HG02642 (cell line): Measurements from ENCODE around the gene IFFO2.
"Not testable (repeated sequence)": the region's sequence is repeated elsewhere in the genome, so short reads cannot be mapped to it uniquely, and the experiment has no call there.

Experiments
- ATAC-seq: cut with Tn5 transposase; IDR thresholded peaks from one replicate; pipeline ENCODE4 v1.9.1; 2021; ENCODE audit warnings: mild to moderate bottlenecking; ENCODE audit not compliant: unreplicated experiment, poor library complexity

The IFFO2 gene

DNA sequence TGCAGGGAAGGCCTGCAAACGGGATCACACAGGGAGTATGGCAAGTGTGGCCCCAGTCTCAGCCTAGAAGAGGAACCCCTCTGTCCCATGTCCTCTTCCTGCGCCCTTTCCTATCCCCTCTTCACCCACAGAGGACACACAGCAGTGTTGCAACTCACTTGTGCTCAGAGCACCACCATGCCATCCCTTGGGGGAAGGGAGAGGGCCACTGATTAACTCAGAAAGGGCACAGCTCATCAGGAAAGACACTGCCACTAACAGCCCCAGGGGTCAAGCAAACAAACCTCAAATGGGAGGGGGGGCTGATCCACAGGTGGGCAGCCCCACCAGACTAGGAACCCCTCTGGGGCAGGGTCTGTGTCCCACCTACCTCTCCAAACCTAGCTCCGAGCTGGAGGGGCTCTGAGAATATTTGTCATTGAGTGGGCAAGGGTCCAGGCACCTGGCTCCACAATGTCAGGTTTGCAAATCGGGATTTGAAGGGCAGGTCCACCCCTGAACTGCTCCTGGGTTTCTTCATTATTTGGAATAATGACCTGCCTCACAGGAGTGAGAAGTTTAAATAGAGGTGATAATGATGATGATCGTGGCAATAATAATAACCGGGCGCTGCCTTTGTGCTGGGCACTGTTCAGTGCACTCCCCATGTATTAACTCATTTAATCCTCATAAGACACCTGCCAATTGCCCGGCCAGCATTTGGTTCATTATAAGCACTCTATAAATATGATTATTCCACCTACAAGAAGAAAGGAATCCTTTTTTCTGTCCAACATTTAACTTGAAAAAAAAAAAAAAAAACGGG, 55.1 kb downstream of the IFFO2 start:
- no peak for ATAC-seq

DNA sequence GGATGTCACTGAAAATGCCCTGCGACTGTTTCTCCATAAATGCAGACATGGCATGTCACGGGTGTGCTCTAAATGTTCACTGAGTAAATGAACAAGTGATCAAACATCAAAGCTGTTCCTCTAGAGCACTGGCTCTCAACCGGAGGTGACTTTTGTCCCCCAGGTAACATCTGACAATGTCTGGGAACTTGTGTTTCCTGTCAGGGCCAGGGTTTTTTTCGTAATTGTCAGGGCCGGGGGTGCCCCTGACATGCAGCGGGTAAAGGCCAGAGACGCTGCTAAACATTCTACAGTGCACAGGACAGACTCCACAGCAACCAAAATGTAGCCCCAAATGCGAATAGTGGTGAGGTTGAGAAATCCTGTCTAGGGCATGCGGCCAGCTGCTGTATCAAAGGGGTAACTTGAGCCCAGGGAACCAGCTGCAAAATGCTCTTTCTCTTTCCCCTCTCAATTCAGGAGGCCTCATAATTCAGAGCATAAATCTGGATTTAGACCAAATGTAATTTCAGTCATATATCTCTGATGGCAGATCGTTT, 56.1 kb downstream of the IFFO2 start:
- ATAC-seq: no peak

DNA sequence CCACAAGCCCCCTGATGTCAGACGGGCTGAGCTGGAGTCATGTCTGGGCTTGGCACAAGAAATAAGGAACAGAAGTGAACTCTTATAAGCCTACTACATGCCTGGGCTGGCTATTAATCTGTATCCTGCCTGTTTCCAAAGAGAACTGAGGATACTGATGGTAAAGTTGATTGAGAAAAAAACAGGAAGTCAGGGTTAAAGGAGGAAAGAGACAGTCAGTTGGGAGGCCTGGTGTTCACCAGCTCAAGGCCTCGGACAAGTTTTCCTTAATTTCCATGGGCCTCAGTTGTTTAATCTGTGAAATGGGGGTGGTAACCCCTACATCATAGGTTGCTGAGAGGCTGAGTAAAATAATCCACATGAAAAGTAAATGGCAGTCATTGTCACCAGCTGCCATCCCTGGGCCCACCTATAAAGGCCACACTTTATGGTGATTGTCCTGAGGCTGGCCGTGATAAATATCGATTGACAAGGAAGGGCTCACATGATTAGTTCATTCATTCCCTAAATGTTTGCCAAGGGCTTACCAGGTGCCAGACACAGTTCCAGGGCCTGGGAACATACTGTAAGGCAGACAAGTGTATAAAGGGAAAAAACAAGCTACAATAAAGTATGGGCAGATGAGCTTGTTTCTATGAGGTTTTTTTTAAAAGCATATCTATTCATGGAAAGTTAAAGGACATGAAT, 57.0 kb downstream of the IFFO2 start:
- no peak for ATAC-seq

DNA sequence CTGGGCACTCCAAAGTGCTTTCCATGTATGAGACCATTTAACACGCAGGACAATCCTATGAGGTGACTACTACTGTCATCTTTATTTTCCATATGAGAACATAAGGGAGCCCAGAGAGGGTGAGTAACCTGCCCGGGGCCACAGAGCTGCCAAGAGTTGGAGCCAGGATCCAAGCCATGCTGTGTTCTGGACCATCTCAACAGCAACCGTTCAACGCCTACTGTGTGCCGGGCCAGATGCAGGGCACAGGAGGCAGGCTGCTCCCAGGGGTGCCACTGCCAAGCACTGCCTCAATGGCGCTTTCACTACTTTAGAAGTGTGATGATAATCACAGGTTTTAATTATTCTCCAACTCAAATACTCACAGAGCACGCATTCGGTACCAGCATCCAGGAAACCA, 57.9 kb downstream of the IFFO2 start:
- no peak for ATAC-seq

DNA sequence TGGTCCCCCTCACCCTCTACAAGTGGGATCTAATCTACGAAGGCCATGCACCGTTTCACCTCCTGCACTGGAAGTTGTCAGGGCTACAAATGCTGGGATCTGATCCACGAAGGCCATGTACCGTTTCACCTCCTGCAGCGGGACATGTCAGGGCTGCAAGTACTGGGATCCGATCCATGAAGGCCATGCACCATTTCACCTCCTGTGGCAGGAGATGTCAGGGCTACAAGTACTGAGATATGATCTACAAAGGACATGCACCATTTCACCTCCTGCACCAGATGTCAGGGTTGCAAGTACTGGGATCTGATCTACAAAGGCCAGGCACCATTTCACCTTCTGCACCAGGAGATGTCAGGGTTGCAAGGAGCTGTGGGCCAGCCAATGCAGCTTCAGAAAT, 61.2 kb downstream of the IFFO2 start:
- no peak for ATAC-seq

DNA sequence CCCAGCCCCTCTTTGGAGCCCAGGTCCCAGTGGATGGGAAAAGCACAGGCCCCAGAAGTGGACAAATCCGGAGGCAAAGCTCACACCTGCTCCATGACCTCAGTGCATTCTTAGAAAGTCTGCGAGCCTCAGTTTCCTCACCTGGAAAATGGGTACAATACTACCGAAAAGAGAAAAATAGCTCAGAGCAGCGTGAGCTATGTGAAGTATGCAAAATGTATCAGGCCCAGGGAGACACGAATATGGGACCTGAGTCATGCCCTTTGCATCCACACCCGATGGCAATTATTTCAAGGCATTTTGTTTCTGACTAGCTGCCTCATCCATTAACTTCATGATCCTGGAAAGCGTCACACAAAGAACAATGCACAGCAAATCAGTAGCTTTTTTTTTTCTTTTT, 63.4 kb downstream of the IFFO2 start:
- ATAC-seq: no peak

DNA sequence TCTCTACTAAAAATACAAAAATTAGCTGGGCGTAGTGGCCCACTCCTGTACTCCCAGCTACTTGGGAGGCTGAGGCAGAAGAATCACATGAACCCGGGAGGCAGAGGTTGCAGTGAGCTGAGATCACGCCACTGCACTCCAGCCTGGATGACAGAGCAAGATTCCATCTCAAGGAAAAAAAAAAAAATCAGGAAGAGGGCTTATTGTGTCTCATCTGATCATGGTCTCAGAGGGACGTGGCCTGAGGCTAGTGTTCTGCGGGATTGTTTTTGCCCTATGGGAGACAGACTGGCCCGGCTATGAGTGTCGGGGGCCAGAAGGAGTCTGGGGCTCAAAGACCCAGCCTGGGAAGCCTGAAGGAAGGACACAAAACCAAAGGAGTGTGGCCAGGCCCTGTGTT, 64.6 kb downstream of the IFFO2 start:
- not testable (repeated sequence) for ATAC-seq

DNA sequence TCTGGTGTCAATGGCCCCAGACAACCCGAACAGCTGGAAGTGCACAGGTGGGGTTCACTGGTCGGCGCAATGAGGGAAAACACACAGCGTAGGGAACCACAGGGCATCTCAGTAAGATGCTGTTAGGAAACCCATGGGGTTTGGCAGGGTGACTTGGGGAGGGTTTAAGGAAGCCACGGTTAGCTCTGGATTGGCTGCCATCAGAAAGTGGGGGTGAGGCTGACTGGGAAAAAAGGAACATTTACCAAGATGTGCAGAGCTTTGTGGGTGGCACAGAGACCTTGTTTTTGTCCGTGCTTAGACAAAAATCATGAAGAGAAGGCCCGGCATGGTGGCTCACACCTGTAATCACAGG, 65.1 kb downstream of the IFFO2 start:
- ATAC-seq: no peak

DNA sequence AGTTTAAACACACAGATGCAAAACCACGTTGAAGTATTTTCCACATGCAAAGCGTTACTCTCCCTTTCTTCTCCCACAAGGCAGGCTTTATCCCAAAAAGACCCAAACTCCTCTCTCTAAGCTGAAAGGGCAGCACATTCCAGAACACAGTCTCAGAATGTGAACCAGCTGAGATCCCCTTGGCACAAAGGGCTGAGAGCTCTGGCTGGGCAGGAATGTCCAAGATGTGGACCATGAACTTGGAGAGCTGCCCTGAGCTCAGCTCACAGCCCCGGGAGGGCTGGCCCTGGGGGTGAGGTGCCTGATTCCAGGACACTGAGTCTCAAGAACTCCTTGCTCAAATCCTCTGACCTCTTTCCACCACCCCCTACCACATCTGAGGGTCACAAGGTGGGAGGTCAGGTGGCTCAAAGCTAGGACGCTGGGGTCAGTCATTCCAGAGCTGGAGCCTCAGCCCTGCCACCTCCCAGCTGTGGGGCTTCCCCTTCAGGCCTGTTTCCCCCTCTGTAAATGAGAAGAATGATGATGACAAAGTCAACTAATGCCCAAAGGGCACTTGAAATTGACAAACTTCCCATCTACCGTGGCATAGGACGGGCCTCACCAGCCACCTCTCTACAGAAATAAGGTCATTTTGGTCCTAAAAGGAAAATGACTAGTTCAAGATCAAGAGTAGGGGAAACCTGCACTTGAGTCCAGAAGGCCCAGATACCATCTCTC, 65.6 kb downstream of the IFFO2 start:
- ATAC-seq: no peak

DNA sequence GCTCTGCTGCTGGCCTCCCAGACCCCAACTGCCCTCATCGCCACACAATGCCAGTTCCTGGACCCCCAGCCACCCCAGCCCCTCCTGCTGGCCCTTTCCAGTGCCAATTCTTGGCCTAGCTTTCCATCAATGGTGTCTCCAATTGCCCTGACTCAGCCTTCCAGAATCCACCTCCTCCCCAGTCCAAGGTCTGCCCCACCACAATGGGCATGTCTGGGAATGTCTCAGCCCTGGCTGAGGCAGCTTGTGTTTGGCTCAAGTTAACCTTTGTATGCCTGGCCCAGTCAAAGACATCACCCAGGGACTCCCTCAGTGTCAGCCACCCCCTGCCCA, 70.5 kb downstream of the IFFO2 start:
- no peak for ATAC-seq

DNA sequence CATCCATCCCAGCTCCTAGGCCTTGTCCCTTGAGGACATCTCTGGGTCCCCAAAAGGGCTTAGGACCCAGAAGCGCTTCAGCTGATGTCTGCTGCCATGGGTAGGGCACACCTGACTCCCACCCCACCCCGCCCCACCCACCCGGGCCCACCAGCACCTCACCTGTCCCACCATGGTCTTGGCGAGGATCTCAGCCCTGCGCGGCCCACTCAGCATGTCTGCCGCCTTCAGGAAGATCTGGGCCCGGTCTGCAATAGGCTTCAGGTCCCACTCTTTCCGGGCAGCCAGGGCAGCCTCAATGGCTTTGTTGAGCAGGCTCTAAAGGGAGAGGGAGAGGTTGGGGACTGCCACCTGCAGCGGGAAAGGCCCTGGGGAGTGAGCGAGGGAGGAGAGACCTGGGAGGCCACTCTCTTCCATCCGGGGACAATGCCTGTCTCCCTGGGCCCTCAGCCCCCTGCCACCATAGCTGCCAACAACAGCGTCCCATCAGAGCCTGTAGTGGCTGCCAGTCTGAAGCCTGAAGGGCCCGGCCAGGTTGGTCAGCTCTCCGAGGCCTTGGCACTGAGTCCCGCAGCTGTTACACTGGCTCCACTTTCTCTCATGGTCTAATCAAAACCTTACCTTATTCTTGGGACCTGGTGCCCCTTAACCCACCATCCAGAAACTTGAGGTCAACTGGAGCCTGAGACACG, 71.0 kb downstream of the IFFO2 start:
- no peak for ATAC-seq

DNA sequence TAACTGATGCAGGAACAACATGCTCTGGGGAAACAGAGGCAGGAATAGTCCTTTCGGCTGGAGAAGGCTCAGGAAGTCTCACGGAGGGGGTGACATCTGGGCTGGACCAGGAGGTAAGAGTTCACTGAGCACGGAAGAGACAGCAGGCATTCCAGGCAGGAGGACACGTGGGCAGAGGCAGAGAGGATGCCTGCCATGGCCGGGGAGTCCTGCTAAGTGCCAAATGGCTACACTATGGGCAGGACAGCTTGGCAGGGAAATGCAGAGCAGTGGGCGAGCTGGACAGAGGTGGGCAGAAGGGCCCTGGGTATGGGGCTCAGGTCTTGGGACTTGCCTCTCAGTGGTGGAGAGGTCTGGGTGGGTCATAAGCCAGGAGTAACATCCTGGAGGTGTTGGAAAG, 71.7 kb downstream of the IFFO2 start:
- ATAC-seq: no peak

DNA sequence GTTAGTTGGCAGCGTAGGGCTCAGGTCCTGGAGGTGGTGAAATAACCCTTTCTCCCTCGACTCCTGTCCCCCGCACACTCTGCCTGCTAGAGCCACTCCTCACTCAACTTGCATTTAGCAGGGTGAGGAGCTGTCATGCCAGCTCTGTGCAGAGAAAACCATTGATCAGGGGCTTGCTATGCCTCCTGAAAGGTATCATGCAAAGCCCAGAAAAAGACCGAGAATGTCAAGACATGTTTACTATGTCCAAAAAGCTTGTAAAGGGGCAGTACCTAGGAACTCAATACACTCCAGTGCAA, 72.1 kb downstream of the IFFO2 start:
- no peak for ATAC-seq

DNA sequence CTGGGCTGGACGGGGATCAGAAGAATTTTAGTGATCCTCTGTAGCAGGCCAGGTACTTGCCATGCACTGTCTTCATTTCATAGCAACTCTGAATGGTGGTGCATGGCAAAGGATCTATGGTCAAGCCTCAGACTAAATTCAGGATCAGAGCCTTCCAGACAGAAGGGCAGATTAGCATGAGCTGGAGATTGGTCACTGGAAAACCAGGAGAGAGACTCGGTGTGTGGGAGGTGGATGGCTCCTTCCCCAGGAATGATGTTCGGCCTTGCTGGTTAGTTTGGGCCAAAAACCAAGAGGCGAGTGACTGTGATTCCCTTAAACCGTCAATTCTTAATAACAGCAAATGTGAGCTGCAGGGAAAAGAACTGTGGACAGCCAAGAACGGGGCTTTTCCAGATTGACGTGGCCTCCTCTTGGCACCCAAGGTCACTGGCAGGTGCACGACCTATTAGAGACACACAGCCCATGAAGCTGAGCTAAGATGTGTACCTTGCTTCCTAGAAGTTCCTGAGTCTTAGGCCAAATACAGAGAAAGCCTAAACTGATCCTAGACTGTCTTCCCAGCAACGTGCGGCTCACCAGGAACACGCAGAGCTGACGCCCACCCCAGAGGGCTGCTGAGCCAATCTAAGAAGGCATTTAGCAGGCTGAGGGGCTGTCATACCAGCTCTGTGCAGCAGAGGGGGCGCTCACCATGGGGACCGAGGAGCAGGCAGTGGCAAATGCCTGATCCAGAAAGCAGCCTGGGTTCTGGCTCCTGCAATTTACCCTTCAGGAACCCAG, 72.6 kb downstream of the IFFO2 start:
- no peak for ATAC-seq

DNA sequence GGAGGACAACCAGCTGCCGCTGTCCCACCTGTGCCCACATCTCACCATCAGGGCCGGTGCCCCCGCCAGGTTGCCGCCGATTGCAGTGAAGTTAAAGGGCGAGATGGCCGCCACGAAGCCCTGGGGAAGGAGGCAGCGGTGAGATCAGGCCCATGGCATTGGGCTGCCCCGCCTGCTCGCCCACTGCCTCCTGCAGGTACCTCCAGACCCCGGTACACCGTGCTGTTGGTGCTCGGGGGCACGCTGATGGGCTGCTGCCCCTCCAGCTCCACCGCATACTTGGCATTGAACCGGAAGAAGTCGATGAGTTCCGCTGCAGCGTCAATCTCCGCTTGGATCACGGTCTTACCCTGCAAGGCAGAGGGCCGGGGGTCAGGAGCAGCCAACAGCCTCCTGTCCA, 73.4 kb downstream of the IFFO2 start:
- no peak for ATAC-seq

DNA sequence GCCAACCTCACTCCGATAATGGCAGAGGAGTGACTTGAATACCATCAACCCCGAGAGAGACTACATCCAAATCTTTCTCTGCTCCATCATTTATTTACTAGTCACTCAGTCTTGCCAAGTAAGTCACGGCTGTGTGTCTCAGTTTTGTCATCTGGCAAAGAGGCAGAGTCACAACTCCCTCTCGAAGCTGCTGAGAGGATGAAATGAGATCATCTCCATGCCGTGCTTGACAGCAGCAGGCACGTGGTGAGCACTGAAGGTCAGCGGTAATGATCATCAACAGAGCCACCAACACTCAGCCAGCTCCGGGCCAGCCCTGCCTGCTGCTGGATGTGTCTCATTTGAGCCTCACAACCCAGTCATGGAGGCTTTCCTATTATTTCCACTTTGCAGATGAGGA, 74.0 kb downstream of the IFFO2 start:
- ATAC-seq: no peak

DNA sequence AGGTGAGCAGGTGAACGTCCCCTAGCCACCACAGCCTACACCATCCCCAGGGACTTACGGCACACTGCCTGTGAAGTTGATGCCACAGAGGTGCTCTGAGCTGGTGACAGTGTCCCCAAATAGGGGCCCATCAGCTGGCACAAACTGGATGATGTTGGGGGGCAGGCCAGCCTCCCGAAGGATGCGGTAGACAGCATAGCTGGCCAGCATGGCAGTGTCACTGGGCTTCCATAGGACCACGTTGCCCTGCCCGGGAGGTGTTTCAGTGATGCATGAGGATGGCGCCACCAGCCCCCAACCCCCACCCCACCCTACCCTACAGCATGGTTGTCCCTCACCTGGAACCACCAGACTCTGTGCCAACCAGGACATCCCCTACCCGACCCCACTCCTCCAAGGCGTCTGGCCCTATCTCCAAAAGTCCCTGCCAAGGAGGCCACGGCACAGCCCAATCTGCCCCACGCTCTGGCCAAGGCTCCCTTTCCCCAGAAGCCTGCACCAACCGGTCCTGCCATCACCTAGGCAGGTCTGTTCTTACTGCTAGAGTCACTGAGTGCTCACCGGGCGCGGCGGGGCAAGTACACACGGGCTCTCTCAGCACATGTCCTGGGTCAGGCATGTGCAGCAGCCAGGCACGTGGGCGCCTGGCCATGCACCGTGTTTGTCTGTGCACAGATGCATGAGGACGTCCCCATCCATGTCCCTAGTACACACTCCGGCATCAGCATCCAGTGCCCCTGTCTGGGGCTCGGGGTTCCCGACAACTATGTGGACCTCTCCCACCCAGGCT, 74.6 kb downstream of the IFFO2 start:
- ATAC-seq: no peak

DNA sequence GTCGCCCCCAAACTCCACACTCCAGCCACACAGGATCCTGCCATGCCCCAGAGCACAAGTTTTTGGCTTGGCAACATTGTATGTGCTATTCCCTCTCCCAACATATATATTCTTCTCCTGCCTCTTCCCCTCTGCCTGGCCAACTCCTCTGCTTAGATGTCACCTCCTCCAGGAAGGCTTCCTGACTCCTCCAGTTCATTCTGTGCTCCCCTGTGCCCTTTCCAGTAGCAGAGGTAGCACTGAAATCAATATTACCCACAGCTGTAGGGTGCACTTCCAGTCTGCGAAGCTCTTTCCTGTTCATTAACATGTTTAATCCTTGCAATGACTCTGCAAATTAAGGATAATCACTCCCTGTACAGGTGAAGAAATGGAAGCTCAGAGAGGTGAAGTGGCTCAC, 75.3 kb downstream of the IFFO2 start:
- no peak for ATAC-seq

DNA sequence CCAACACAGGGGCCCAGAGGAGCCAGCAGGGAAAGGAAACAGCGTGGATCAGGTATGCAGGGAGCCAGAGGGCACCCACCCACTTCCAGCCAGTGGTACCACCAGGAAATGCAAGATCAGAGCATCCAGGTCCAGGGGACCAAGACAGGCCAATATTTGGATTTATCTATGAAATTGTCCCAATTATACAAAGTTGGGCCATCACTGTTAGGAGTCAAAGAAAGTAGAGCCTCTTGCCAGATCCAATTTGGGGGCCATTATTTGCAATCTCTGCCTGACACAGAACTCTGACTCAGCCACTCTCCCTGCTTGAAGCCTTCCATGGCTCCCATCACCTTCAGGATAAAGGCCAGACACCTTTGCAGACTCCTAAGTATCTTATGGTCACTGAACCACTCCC, 75.9 kb downstream of the IFFO2 start:
- ATAC-seq: no peak
